Natural killer cell (primary cell): ENCODE results near the gene ENTPD8. TPM values are rescaled to one million over a fixed set of nuclear protein-coding genes. Genes with fewer than 3 reads are reported as not detected.

Source experiments
- ATAC-seq, 3 donors: fragments of 150-1000 bp in 2 of 3; fragments of 200-7000 bp in 1 of 3; cut with Tn5 transposase; 1 replicate in 1 of 3; 2 replicates in 2 of 3; pipeline ENCODE4 v1.10.0; 2021; ENCODE audit warnings: mild to moderate bottlenecking in 2 of 3, moderate library complexity in 2 of 3
- DNase-seq, 2 donors: peaks; one replicate each; pipeline versions ENCODE4 v3.0.0 to v3.0.0-alpha.2; 2013 to 2021; ENCODE audit warnings: mixed read lengths in 1 of 2
- H3K27ac ChIP-seq: one replicate; pipeline ENCODE4 v1.5.1; 2013; ENCODE audit warnings: mild to moderate bottlenecking, low read length
- H3K27me3 ChIP-seq: one replicate; pipeline ENCODE4 v1.6.1; 2013; ENCODE audit warnings: low read length; ENCODE audit not compliant: control insufficient read depth, insufficient read depth
- H3K36me3 ChIP-seq: one replicate; pipeline ENCODE4 v1.6.1; 2013; ENCODE audit warnings: low read length; ENCODE audit not compliant: control insufficient read depth, insufficient read depth
- H3K4me1 ChIP-seq: one replicate; pipeline ENCODE4 v1.6.1; 2013; ENCODE audit warnings: low read length; ENCODE audit not compliant: control insufficient read depth, insufficient read depth
- H3K4me3 ChIP-seq: one replicate; pipeline ENCODE4 v1.5.1; 2013; ENCODE audit warnings: low read length
- H3K9me3 ChIP-seq: one replicate; pipeline ENCODE4 v1.6.1; 2013; ENCODE audit warnings: low read length; ENCODE audit not compliant: control insufficient read depth, insufficient read depth
- H3K27ac Mint-ChIP-seq, 2 donors: one replicate each; pipeline ENCODE4 v1.8.0; 2022; ENCODE audit warnings: mild to moderate bottlenecking in 2 of 2, mixed read lengths in 2 of 2, moderate library complexity in 1 of 2
- H3K27me3 Mint-ChIP-seq, 2 donors: one replicate each; pipeline ENCODE4 v1.8.0; 2022; ENCODE audit warnings: low read depth in 2 of 2, mixed read lengths in 2 of 2
- H3K36me3 Mint-ChIP-seq: one replicate; pipeline ENCODE4 v1.8.0; 2022; ENCODE audit warnings: mixed read lengths
- H3K4me1 Mint-ChIP-seq, 2 donors: one replicate each; pipeline ENCODE4 v1.8.0; 2022; ENCODE audit warnings: mixed read lengths in 2 of 2
- H3K4me3 Mint-ChIP-seq: one replicate; pipeline ENCODE4 v1.8.0; 2022; ENCODE audit warnings: mild to moderate bottlenecking, moderate library complexity, mixed read lengths
- H3K9me3 Mint-ChIP-seq, 2 donors: one replicate each; pipeline ENCODE4 v1.8.0; 2022; ENCODE audit warnings: mixed read lengths in 2 of 2
- CTCF ChIP-seq: fragments of 200-600 bp; IDR thresholded peaks from one replicate; pipeline ENCODE4 v1.8.0; 2022; ENCODE audit warnings: antibody characterized with exemption
- WGBS: methylation state at CpG from one replicate; pipeline ENCODE4 v1.1.7; 2013; ENCODE audit warnings: missing lambda C conversion rate; ENCODE audit not compliant: insufficient coverage; 5-methylcytosine and 5-hydroxymethylcytosine counted together
- intact Hi-C: fragments of 100-400 bp; cut with micrococcal nuclease; formaldehyde crosslinking; loops from one replicate; pipeline ENCODE4 v1.14.2; 2022
- total RNA-seq, 4 donors: library from RNA; stranded (reverse); fragments of 120-200 nt in 1 of 4; gene quantifications; one replicate each; pipeline versions ENCODE4 v1.2.3 to v1.2.4, GENCODE V29; 2013 to 2022

Gene ENTPD8
- total RNA-seq, 3 donors from 2014 or later (not counting 1 experiment from before 2014, with no cell fraction given): not detected

DNA sequence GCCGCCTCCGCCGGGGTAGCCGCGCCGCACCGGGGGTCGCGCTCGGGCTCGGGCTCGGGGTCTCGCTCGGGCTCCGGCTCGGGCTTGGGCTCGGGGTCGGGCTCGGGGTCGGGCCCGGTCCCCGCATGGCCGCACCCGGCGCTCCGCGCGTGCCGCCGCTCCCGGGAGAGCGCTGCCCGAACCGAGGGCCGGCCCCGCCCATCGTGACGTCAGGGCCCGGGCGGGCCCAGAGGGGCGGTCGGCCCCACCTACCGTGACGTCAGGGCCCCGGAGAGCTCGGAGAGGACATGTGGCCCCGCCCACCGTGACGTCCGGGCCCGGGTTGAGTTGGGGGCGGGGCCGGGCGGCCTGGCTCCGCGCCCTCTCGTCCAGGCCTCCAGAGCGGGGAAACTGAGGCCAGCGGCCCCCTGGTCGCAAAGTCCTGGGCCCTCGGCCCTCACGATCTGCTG is 18.0 kb upstream of the ENTPD8 start, which contains the start of gene NSMF:
Gene NSMF, minus strand, starts transcription at position 183 of the 449 bp plus-strand sequence. CDS start 232 bp downstream, outside the sequence.
- TF ChIP-seq CTCF: no peak
- under 1% methylated on average over 62 of the region's 62 CpGs for WGBS
- peaks cover 2% of the 10 kb centered on the region for H3K36me3 ChIP-seq
- no peaks in the 10 kb centered on the region for H3K27me3 Mint-ChIP-seq
- peak within 1 kb of the TSS; percentile 51 for H3K4me3 ChIP-seq
- H3K36me3 Mint-ChIP-seq: no peaks in the 10 kb centered on the region
- no peaks in the 10 kb centered on the region for H3K9me3 Mint-ChIP-seq
- peaks cover 0 to 46% of the 10 kb centered on the region in 2 donors for H3K4me1 Mint-ChIP-seq
- intact Hi-C loops: no loop called here
- peaks cover 64% of the 10 kb centered on the region for H3K4me1 ChIP-seq
- no peaks in the 10 kb centered on the region for H3K9me3 ChIP-seq
- ATAC-seq (peak; percentile 72 to 89 (median 75)), DNase-seq (peak; percentile 98 to 99)
- H3K27ac Mint-ChIP-seq: peak within 1 kb of the TSS; percentile 64 to 78
- H3K4me3 Mint-ChIP-seq: peak within 1 kb of the TSS; percentile 63
- peak within 1 kb of the TSS; percentile 86 for H3K27ac ChIP-seq
- no peaks in the 10 kb centered on the region for H3K27me3 ChIP-seq

GRCh38 chr9:137458194-137459151 is 17.3 kb upstream of the ENTPD8 start:
- H3K9me3 ChIP-seq: no peaks in the 10 kb centered on the region
- no peak overlapping the region for H3K27ac Mint-ChIP-seq
- no peaks in the 10 kb centered on the region for H3K36me3 Mint-ChIP-seq
- DNase-seq (peak in 1 of 2 donors; percentile 15), ATAC-seq (peak; percentile 8 to 12 (median 11))
- no peak overlapping the region for H3K27ac ChIP-seq
- no peaks in the 10 kb centered on the region for H3K9me3 Mint-ChIP-seq
- peaks cover 0 to 50% of the 10 kb centered on the region in 2 donors for H3K4me1 Mint-ChIP-seq
- peak overlapping the region; percentile 5 for H3K4me3 ChIP-seq
- TF ChIP-seq CTCF: no peak
- peaks cover 2% of the 10 kb centered on the region for H3K36me3 ChIP-seq
- H3K27me3 Mint-ChIP-seq: no peaks in the 10 kb centered on the region
- intact Hi-C loops: no loop called here
- H3K4me1 ChIP-seq: peaks cover 69% of the 10 kb centered on the region
- H3K27me3 ChIP-seq: no peaks in the 10 kb centered on the region
- H3K4me3 Mint-ChIP-seq: no peak overlapping the region
- WGBS: 19% methylated on average over 88 of the region's 88 CpGs

- peak overlapping the region in 1 of 2 donors; percentile 29 for H3K27ac Mint-ChIP-seq
- H3K27ac ChIP-seq: no peak overlapping the region
- H3K4me3 ChIP-seq: no peak overlapping the region
- peaks cover 72% of the 10 kb centered on the region for H3K4me1 ChIP-seq
- peaks cover 0 to 50% of the 10 kb centered on the region in 2 donors for H3K4me1 Mint-ChIP-seq
- peak overlapping the region; percentile 60 for H3K4me3 Mint-ChIP-seq
- H3K36me3 ChIP-seq: peaks cover 2% of the 10 kb centered on the region
- intact Hi-C loops: no loop called here
- no peaks in the 10 kb centered on the region for H3K9me3 ChIP-seq
- no peaks in the 10 kb centered on the region for H3K36me3 Mint-ChIP-seq
- 94% methylated on average over 44 of the region's 44 CpGs for WGBS
- TF ChIP-seq CTCF: no peak
- H3K9me3 Mint-ChIP-seq: no peaks in the 10 kb centered on the region
- H3K27me3 Mint-ChIP-seq: no peaks in the 10 kb centered on the region
- DNase-seq (peak in 1 of 2 donors; percentile 18), ATAC-seq (no peak)
- no peaks in the 10 kb centered on the region for H3K27me3 ChIP-seq
These were observed 16.4 kb upstream of the ENTPD8 start for GRCh38 chr9:137457406-137458193.
